H1 (cell line): Measurements from ENCODE around the gene SPATA7.

Experiments used
- ASH2L ChIP-seq: fragments of 200-600, 300-600 bp; sonication (generic); IDR thresholded peaks from one replicate; pipeline ENCODE4 v1.7.1; 2017; ENCODE audit warnings: low read length
- CTCF ChIP-seq, 3 experiments: IDR thresholded peaks; 1 replicate in 2 of 3; 2 replicates in 1 of 3; pipeline versions ENCODE4 v1.5.1 to v1.6.1; 2011; ENCODE audit warnings: low read length in 3 of 3, mild to moderate bottlenecking in 3 of 3, inconsistent platforms in 2 of 3, low read depth in 1 of 3, moderate library complexity in 1 of 3; ENCODE audit not compliant: insufficient read depth in 1 of 3; ENCODE audit errors: control extremely low read depth in 1 of 3
- EP300 ChIP-seq, 2 experiments: IDR thresholded peaks; 1 replicate in 1 of 2; 2 replicates in 1 of 2; pipeline ENCODE4 v1.6.1; 2011 to 2012; ENCODE audit warnings: low read depth in 2 of 2, low read length in 2 of 2, mild to moderate bottlenecking in 2 of 2, borderline replicate concordance in 1 of 2, inconsistent platforms in 1 of 2, moderate library complexity in 1 of 2
- FOSL1 ChIP-seq: IDR thresholded peaks from 2 replicates; pipeline ENCODE4 v1.6.1; 2011; ENCODE audit warnings: mild to moderate bottlenecking, low read depth, low read length, moderate library complexity; ENCODE audit not compliant: insufficient read depth
- POLR2AphosphoS5 ChIP-seq: IDR thresholded peaks from 2 replicates; pipeline ENCODE4 v1.6.1; 2011; ENCODE audit warnings: low read depth, low read length
- SP4 ChIP-seq: IDR thresholded peaks from 2 replicates; pipeline ENCODE4 v1.6.1; 2012; ENCODE audit warnings: low read length, inconsistent platforms
- TAF1 ChIP-seq: IDR thresholded peaks from 2 replicates; pipeline ENCODE4 v1.6.1; 2011; ENCODE audit warnings: mild to moderate bottlenecking, low read depth, low read length
- ZNF274 ChIP-seq: IDR thresholded peaks from 2 replicates; pipeline ENCODE4 v1.7.0; 2012; ENCODE audit warnings: low read length, borderline replicate concordance; ENCODE audit errors: extremely low read depth

- no peak for TF ChIP-seq CTCF (IDR thresholded peaks at IDR 0.05; ENCODE audit: control extremely low read depth in 1 of 3, insufficient read depth in 1 of 3, low read depth in 1 of 3, low read length in 3 of 3)
- TF ChIP-seq SP4 = no peak
- no peak for TF ChIP-seq POLR2AphosphoS5
- TF ChIP-seq ZNF274 = no peak
- no peak for TF ChIP-seq EP300 (IDR thresholded peaks at IDR 0.05; ENCODE audit: borderline replicate concordance in 1 of 2, low read depth in 2 of 2, low read length in 2 of 2)
- TF ChIP-seq FOSL1 = no peak
- no peak for TF ChIP-seq TAF1
- no peak for TF ChIP-seq ASH2L
Observed at GRCh38 chr14:88346048-88346639, 39.3 kb upstream of the SPATA7 start.
